PFSK-1 (cell line): ENCODE results near the gene RSF1.

ENCODE experiments used
- POLR2AphosphoS5 ChIP-seq: IDR thresholded peaks from 2 replicates; pipeline ENCODE4 v1.6.1; 2012; ENCODE audit warnings: low read depth, mild to moderate bottlenecking, control low read depth, low read length, moderate library complexity
- REST ChIP-seq, 2 experiments: IDR thresholded peaks; 2 replicates each; pipeline versions ENCODE4 v1.6.1 to v1.8.0; 2011 to 2012; ENCODE audit warnings: low read depth in 2 of 2, low read length in 2 of 2, control low read depth in 1 of 2, inconsistent platforms in 1 of 2, mild to moderate bottlenecking in 1 of 2, moderate library complexity in 1 of 2; ENCODE audit not compliant: insufficient read depth in 1 of 2
- SIN3A ChIP-seq: IDR thresholded peaks from 2 replicates; pipeline ENCODE4 v1.6.1; 2012; ENCODE audit warnings: mild to moderate bottlenecking, low read length, moderate library complexity, borderline replicate concordance; ENCODE audit not compliant: insufficient read depth
- TAF1 ChIP-seq: IDR thresholded peaks from 2 replicates; pipeline ENCODE4 v1.6.1; 2012; ENCODE audit warnings: low read length, control low read depth, borderline replicate concordance; ENCODE audit not compliant: insufficient read depth

DNA sequence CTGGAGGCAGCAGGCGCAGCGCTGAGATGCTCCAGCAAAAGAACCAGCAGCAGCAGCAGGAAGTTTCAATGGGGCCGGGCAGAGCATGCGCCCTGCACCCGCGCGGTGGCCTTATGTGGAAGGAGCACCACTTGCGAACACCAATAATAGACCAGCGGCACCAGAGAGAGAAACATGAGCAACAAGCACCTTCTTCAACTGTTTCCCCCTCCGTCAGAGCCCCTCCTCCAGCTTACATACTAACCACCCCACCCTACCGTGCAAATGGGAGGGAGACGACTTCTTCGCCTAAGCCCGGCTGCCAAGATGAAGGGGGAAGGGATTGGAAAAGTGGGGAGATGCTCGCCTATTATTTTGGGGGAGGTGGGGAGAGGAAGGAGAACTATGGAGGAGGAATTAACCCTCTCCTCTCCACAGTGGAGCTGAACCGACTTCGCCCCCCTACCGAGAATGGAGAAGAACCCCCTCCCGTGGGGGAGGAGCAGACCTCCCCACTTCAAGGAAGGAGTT lies 1.1 kb downstream of the RSF1 start:
- peak; percentile 73; the same call in 1 of the 2 replicates for TF ChIP-seq POLR2AphosphoS5
- no peak for TF ChIP-seq REST (IDR thresholded peaks at IDR 0.05; ENCODE audit: insufficient read depth in 1 of 2, low read depth in 2 of 2, low read length in 2 of 2)
- no peak for TF ChIP-seq TAF1
- no peak; the same call in 1 of the 2 replicates for TF ChIP-seq SIN3A
